Nephron progenitor cell (in vitro differentiated cells): ENCODE data around the gene STX16.
"Not testable (repeated sequence)": the region's sequence is repeated elsewhere in the genome, so short reads cannot be mapped to it uniquely, and the experiment has no call there.

Experiments used
- DNase-seq: peaks from one replicate; pipeline ENCODE4 v3.0.0; 2021
- H3K27ac Mint-ChIP-seq: 2 replicates; pipeline ENCODE4 v1.8.0; 2021; ENCODE audit warnings: mild to moderate bottlenecking, moderate library complexity, mixed read lengths
- H3K27me3 Mint-ChIP-seq: 2 replicates; pipeline ENCODE4 v1.8.0; 2021; ENCODE audit warnings: mild to moderate bottlenecking, low read depth, mixed read lengths; ENCODE audit not compliant: poor library complexity
- H3K36me3 Mint-ChIP-seq: 2 replicates; pipeline ENCODE4 v1.8.0; 2021; ENCODE audit warnings: low read depth, mixed read lengths
- H3K4me1 Mint-ChIP-seq: 2 replicates; pipeline ENCODE4 v1.8.0; 2021; ENCODE audit warnings: mixed read lengths
- H3K4me3 Mint-ChIP-seq: 2 replicates; pipeline ENCODE4 v1.8.0; 2021; ENCODE audit warnings: mild to moderate bottlenecking, moderate library complexity, mixed read lengths
- H3K9me3 Mint-ChIP-seq: 2 replicates; pipeline ENCODE4 v1.8.0; 2021; ENCODE audit warnings: mild to moderate bottlenecking, moderate library complexity, mixed read lengths
- TF ChIP-seq, protein P1 (sequence below): fragments of 200-600 bp; sonication (generic); IDR thresholded peaks from 2 replicates; pipeline ENCODE4 v1.5.0; 2021; ENCODE audit warnings: antibody characterized with exemption

STX16 gene

DNA sequence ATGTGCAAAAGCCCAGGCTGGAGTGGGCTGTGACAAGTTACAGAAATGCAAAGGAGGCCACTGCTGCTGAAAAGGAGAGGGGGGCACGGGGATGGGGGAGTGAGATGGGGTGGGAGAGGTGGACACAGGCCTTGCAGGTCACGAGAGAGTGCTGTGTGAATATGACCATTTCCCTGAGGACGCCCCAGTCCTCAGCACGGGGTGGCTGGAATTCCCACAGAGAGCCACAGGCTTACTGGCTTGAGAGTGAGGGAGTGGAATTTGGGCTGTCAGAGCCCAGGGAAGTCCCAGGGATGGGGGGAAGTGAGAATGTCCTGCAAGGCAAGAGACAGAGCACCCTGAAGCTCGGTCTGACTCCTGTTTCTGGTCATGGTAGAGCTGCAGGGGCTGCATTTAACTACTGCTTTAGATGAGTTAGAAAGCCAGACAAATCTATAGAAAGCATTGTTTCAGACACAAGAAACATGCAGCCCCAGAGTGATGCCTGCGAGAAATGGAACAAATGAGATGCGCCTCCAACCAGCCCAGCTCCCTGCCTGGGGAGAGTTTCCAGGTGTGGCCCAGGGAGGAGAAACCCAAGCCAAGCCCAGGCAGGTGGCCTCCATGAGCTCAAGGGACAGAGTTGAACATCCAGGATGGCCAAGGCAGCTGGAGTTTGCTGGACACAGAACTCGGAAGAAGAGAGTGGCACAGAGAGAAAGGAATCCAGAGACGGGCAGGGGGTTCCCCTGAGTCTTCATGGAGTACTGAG lies 72.0 kb downstream of the STX16 start:
- Mint-ChIP-seq H3K9me3 (peaks cover 46% of the 10 kb centered on the region), H3K27me3 (peaks cover 46% of the 10 kb centered on the region), H3K4me1 (peaks cover 23% of the 10 kb centered on the region), H3K36me3 (peaks cover 20% of the 10 kb centered on the region), H3K4me3 (no peak overlapping the region), H3K27ac (no peak overlapping the region)
- DNase-seq: no peak
- TF ChIP-seq, protein P1, sequence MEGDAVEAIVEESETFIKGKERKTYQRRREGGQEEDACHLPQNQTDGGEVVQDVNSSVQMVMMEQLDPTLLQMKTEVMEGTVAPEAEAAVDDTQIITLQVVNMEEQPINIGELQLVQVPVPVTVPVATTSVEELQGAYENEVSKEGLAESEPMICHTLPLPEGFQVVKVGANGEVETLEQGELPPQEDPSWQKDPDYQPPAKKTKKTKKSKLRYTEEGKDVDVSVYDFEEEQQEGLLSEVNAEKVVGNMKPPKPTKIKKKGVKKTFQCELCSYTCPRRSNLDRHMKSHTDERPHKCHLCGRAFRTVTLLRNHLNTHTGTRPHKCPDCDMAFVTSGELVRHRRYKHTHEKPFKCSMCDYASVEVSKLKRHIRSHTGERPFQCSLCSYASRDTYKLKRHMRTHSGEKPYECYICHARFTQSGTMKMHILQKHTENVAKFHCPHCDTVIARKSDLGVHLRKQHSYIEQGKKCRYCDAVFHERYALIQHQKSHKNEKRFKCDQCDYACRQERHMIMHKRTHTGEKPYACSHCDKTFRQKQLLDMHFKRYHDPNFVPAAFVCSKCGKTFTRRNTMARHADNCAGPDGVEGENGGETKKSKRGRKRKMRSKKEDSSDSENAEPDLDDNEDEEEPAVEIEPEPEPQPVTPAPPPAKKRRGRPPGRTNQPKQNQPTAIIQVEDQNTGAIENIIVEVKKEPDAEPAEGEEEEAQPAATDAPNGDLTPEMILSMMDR: no peak

DNA sequence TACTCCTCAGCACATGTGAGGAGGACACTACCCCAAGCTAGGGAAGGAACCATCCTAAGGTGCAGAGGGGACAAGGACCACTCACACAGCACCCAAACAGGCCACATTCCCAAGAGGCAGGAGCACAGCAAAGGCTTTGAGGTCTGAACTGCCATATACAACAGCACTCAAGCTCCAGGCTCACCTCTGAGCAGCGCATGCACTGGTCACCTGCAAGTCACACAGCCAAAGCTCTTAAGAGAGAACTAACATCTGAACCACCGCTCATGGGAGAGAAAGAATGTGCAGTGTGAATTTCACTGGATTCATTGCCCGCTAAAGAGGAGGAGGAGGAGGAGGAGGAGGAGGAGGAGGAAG lies 72.5 kb downstream of the STX16 start:
- no peak overlapping the region for H3K27ac Mint-ChIP-seq

DNA sequence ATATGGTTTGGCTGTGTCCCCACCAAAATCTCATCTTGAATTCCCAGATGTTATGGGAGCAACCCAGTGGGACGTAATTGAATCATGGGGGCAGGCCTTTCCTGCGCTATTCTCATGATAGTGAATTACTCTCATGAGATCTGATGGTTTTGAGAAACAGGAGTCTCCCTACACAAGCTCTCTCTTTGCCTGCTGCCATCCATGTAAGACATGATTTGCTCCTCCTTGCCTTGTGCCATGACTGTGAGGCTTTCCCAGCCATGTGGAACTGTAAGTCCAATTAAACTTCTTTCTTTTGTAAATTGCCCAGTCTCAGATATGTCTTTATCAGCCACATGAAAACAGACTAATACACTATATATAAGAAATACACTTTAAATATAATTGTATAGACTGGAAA lies 75.1 kb downstream of the STX16 start:
- not testable (repeated sequence) for H3K4me3 Mint-ChIP-seq, H3K27ac Mint-ChIP-seq
- H3K27me3 Mint-ChIP-seq: peaks cover 34% of the 10 kb centered on the region

More for the DNA sequence above, 72.5 kb downstream of the STX16 start:
- Mint-ChIP-seq H3K4me3 (no peak overlapping the region), H3K36me3 (peaks cover 20% of the 10 kb centered on the region), H3K4me1 (peaks cover 23% of the 10 kb centered on the region), H3K9me3 (peaks cover 46% of the 10 kb centered on the region), H3K27me3 (peaks cover 46% of the 10 kb centered on the region)
- no peak for DNase-seq
- TF ChIP-seq, protein P1: no peak

More for the DNA sequence above, 75.1 kb downstream of the STX16 start:
- peaks cover 54% of the 10 kb centered on the region for H3K9me3 Mint-ChIP-seq
- peaks cover 20% of the 10 kb centered on the region for H3K36me3 Mint-ChIP-seq
- peaks cover 16% of the 10 kb centered on the region for H3K4me1 Mint-ChIP-seq
- DNase-seq: not testable (repeated sequence)
